HFF-Myc (cell line): Measurements from ENCODE around the gene DENND1A.

Experiments used
- DNase-seq: peaks from one replicate; pipeline ENCODE4 v3.0.0-alpha.2; 2011; ENCODE audit warnings: low read depth; ENCODE audit errors: extremely low read depth
- H3K4me3 ChIP-seq: replicated peaks from 2 replicates; pipeline ENCODE4 v1.5.1; 2011; ENCODE audit warnings: low read depth, mild to moderate bottlenecking, control low read depth, low read length
- TF ChIP-seq, protein P1 (sequence below): IDR thresholded peaks from 2 replicates; pipeline ENCODE4 v1.5.1; 2012; ENCODE audit warnings: mild to moderate bottlenecking, low read depth, low read length, control low read depth; ENCODE audit errors: missing control alignments

The DENND1A gene

DNA sequence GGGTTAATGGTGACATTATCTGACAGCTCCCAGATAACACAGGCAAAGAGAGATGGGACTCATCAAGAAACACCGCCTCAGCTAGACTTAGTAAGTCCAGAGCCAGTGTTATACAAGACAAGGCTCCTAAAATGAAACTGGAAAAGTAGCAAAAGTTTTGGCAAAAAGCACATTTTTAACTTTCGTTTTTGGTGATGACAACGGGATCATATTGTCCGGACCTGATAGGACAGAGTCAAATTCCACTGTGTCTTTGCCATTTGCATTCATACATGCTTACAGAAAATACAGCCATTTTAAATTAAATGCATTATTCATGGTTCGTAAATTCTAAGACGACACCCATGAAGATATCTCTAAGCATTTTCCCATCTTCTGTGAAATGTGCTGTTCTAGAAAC, 421.9 kb downstream of the DENND1A start:
- TF ChIP-seq, protein P1, sequence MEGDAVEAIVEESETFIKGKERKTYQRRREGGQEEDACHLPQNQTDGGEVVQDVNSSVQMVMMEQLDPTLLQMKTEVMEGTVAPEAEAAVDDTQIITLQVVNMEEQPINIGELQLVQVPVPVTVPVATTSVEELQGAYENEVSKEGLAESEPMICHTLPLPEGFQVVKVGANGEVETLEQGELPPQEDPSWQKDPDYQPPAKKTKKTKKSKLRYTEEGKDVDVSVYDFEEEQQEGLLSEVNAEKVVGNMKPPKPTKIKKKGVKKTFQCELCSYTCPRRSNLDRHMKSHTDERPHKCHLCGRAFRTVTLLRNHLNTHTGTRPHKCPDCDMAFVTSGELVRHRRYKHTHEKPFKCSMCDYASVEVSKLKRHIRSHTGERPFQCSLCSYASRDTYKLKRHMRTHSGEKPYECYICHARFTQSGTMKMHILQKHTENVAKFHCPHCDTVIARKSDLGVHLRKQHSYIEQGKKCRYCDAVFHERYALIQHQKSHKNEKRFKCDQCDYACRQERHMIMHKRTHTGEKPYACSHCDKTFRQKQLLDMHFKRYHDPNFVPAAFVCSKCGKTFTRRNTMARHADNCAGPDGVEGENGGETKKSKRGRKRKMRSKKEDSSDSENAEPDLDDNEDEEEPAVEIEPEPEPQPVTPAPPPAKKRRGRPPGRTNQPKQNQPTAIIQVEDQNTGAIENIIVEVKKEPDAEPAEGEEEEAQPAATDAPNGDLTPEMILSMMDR: no peak
- DNase-seq: no peak
- no peak overlapping the region for H3K4me3 ChIP-seq

DNA sequence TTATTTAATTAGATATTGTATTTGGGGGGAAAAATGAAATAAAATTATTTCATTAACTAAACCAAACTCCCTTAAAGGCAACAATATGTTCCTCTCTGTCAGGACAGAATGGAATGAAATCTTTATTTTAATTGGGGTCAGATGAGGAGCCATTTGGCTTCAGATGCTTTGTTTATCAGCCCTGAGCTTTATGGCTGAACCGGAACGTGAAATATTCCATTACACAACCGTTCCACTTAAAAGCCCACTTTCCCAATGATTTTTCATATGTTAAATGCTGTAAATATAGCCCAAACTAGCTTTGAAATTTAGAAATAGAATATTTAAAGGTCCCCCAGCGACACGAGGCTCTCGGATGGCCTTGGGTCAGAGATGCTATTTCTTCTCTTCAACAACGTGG, 424.4 kb downstream of the DENND1A start:
- H3K4me3 ChIP-seq: no peak overlapping the region
- TF ChIP-seq, protein P1: no peak
- no peak for DNase-seq

DNA sequence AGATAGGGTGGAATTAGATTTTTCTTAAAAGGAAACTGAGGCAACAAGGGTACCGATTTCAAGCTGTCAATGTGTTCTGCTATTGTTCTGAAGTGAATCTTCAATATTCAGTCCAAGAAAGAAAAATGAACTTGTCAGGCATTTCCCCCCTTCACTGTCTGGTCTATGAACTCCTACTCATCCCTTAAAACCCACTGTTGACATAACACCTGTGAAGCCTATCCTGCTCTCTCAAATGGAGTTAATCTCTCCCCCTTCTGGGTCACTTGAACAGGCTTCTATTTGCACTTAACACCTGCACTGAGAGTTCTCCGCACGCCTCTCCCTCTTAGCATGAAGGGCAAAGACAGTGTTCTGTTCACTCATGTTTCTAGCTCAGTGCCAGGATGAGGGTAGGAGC, 429.6 kb downstream of the DENND1A start:
- H3K4me3 ChIP-seq: no peak overlapping the region
- TF ChIP-seq, protein P1: no peak
- no peak for DNase-seq

DNA sequence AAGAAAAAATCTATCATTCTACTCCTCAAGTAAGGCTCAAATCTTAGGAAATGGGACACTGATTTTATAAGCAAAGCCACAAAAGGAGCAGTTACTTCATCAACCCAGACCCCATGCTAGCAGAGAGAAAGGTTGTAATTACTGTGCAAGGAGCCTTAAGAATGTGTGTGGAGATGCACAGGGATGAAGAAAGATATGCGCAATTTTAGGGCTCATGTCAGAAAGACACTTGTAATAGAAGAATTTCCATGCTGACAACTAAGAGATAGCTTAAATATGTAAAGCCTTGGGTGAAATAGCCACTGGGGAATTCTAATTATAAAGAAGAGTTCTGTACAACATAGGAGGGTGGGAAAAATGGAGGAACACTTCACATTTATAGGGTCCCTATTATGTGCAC, 432.1 kb downstream of the DENND1A start:
- H3K4me3 ChIP-seq: no peak overlapping the region
- DNase-seq: no peak
- TF ChIP-seq, protein P1: no peak

DNA sequence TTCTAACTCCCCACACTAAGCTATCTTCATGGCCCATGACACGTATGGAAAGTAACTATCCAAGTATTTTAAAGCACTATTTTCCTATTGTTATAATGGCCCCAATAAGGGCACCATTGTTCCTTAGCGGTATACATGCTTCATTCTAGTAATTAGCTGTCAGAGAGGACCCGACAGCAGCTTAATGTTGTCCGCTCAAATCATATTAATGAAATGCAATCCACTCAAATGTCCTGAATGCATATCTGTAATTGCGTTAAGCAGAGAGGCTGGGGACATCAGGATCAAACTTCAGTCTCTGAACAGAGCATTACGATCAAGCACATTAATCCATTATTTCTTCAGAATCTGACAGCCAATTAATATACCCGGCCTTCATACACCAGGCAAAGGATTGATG, 434.2 kb downstream of the DENND1A start:
- TF ChIP-seq, protein P1: no peak
- DNase-seq: no peak

DNA sequence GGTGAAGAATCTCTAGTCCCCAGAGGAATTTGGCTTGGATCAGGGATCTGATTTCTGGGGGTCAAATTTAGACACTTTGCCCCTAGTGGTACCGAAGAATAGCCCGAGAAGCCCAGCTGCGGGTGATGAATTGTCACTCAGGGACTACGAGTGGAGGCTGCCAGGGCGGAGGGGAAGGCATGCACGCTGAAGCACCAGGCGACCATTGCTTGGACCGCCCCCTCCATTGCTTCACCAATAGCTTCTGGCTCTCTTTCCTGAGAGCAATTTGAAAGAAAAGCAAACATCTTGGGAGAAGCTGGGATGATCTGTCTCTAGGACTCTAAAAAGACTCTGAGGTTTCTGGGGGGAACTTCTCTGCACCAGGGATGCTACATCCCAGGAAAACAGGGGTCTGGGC, 436.3 kb downstream of the DENND1A start:
- TF ChIP-seq, protein P1: no peak
- H3K4me3 ChIP-seq: no peak overlapping the region
- DNase-seq: no peak

More for the DNA sequence above, 434.2 kb downstream of the DENND1A start:
- H3K4me3 ChIP-seq: no peak overlapping the region

DNA sequence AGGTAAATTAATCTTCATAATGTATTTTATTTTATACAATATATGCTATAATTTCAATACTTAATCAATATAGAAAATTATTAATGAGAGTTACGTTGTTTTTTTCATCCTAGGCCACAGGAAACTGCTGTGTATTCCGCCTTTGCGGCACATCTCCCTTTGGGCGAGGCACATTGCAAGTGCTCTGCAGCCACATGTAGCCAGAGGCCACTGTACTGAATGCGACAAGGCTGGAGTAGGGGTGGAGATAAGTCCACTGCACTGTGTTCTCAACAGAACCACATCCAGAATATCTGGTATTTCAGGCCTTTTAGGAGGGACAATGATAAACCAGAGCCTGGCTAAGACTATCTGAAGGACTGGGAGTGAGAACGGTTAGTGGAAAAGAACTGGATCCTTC, 439.2 kb downstream of the DENND1A start:
- TF ChIP-seq, protein P1: no peak
- no peak for DNase-seq
- no peak overlapping the region for H3K4me3 ChIP-seq
